CD4-positive, alpha-beta T cell treated with Interleukin-1 beta for 1 hour (primary cell): ENCODE measurements around the gene SNX13.
"Not testable (repeated sequence)": the region's sequence is repeated elsewhere in the genome, so short reads cannot be mapped to it uniquely, and the experiment has no call there.

ENCODE experiments used
- DNase-seq, 2 donors: peaks; one replicate each; pipeline ENCODE4 v3.0.0-alpha.2; 2020 to 2022

Gene SNX13

DNA sequence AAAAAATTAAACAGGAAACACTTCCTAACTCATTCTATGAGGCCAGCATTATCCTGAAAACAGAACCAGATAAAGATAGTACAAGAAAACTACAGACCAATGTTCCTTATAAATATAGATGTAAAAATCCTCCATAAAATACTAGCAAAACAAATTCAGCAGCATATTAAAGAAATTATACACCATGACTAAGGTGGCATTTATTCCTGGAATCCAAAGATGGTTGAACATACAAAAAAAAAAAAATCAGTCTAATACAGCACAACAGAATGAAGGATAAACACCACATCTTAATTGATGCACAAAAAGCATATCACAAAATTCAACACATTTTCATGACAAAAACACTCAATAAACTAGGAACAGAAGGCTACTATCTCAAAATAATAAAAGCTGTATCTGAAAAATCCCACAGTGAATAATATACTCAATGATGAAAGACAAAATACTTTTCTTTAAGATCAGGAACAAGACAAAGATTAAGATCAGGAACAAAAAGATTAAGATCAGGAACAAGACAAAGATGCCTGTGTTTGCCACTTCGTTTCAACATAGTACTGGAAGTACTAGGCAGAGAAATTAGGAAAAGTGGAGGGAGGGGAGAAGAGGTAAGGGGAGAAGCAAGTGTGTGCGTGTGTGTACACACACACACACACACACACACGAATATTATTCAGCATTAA, 95.6 kb downstream of the SNX13 start:
- no peak for DNase-seq

DNA sequence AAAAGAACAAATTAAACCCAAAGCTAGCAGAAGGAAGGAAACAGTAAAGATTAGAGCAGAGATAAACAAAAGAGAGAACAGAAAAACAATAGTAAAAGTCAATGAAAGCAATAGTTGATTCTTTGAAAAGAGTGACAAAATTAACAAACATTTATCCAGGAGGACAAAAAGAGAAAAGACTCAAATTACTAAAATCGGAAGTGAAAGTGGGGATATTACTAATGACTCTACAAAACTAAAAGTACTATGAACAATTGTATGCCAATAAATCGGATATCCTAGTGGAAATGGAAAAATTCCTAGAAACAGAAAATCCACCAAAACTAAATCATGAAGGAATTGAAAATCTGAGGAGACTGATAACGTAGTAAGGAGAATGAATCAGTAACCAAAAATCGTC, 96.3 kb downstream of the SNX13 start:
- no peak for DNase-seq

DNA sequence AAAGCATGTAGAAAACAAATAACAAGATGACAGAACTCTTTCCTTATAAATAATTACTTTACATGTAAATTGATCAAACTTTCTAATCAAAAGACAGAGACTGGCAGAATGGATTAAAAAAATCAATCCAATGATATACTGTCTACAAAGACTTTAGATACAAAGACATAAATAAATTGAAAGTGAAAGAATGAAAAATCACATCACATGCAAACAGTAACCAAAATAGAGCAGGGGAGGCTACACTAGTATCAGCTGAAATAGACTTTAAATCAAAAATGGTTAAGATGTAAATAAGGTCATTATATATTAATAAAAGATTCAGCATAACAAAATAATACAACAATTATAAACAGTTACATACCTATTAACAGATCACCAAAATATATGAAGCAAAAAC, 97.3 kb downstream of the SNX13 start:
- no peak for DNase-seq

DNA sequence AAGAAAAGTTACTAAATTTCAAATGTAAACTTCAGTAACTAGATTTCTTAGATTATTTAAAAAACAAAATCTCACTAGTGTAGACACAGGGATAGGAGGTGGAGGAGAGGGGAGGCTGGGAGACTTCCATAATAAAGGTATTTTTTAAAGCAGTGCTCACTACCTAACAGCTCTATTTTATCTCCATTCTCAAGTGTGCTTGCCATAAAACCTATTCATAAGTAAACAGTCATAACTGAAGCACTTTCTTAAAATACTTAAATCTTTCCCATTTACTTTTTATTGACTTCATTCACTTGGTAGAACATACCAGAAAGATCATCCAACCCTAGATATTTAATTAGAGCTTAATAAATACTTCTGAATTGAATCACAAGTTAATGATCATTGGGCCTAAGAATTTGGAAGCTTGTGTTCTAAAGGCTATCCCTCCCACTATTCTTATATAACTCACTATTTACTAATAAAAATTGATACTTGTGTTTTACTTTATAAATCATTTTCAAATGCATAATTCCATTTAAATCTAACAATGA, 107.4 kb downstream of the SNX13 start:
- no peak for DNase-seq

DNA sequence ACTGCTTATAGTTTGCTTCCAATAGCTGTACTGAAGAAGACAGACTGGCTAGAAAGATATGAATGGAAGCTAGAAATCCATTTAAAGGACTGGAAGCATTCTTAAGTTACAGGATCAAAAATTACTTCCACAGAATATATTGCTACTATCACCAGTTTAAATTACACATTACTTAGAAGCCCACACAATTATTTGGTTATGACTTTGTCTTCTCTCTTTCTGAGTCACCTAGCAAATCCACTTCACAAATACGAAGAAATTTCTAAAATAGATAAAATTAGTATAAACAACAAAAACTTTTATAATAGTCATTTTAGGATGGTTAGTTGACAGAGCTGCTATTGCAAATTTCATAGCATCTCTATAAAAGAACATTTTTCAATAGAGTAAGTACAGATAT, 108.1 kb downstream of the SNX13 start:
- DNase-seq, result no peak

DNA sequence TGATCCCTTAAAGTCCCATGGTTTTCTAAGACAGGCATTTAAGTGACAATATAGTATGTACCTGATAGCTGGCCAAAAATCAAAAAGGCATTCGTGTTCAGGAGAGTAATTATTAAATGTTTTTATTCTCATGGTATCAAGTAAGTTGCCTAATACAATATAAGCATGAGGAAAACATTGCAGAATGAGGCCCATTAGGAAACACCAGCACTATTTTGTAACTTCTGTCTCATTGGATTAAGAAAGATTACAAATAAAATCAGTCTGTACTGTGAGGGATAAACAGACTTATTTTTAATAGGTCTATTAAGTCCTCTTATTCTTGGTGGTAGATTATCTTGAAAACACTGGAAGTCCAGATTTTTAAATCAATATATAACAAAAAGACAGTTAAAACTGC, 110.1 kb downstream of the SNX13 start:
- DNase-seq, result no peak

DNA sequence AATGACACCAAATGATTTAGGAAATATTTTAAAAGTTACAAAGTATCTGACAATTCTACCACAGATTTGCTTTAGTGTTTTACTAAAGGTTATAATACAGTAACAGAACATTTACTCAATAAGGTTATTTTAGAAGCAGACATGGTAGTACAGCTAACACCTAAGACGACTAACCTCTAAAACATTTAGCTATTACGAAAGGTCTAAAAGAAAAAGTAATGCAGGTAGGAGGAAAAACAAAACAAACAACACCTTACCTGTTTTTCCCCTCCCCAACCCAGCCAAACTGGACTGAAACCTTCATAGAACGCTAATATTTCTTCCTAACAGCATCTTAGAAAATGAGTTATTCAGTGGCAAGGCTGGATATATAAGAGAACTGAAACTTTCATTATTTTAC, 111.3 kb downstream of the SNX13 start:
- DNase-seq, result no peak

DNA sequence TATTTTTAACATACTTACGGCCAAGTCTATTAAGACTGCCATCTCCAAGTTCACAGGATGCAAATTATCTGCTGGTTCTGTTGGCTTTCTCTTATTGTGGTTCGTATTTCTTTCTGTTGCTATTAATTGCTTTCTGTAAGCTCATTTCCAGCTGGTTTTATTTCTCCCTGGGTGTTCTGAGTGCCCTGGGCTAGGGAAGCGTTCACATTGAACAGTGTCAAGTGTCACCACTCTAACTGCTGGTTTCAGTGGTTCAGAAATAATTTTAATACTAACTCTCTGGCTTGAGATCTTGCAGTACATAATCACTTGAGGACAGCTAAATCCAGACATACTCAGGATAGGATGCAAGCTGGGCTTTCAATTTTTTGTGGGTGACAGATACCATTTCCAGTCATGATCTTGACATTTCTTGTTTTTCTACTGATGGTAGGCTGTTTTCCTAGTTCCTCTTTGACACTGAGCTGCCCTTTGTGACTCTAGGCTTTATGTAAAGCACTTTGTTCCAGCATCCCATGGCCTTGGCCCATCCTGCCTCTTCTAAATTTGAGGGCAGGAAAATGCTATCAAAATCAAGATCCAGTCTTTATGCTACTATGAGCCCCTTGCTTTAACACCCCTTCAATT, 117.6 kb downstream of the SNX13 start:
- DNase-seq, result no peak

DNA sequence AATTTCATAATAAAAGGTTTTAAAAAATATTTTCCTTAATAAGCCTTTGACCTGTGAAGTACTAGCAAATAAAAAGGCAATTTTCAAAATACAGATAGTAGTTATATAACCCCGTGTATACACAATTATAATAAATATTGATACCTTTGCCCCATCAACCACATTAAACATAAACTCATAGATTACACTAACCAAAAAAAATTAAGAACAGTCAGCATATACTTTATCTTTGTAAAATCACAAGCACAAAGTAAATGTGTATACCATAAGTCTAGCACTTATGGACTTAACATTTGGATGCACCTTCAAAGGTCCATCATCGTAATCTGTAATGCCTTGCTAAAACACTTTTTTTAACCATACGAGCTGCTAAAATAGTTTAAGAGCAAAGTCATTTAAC, 123.4 kb downstream of the SNX13 start:
- no peak for DNase-seq

DNA sequence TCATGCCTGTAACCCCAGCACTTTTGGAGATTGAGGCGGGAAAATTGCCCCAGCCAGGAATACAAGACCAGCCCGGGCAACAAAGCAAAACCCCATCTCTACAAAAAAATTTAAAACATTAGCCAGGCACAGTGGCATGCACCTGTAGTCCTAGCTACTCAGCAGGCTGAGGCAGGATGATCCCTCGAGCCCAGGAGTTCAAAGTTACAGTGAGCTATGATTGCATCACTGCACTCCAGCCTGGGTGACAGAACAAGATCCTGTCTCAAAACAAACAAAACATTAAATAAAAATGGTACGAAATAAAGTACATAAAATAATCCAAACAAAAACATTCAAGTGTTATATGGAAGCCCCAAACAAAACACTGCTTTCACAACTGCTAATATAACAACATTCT, 125.0 kb downstream of the SNX13 start:
- DNase-seq, result no peak

DNA sequence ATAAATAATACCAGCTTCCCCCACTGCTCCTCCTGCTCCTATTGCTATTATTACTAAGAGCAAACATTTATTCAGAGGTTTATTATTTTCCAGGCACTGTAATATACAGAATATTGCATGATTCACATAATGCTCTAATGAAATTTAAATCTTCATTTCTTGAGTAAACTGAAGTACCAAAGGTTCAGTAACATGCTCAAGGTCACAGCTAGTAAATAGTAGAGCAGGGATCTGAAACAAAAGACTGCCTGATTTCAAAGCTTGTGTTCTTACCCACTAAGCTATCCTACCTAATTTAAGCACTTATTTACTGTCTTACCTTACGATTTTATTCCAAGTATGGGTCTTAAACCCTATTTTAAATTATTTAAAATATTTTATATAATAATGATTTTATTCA, 126.2 kb downstream of the SNX13 start:
- DNase-seq, result no peak

DNA sequence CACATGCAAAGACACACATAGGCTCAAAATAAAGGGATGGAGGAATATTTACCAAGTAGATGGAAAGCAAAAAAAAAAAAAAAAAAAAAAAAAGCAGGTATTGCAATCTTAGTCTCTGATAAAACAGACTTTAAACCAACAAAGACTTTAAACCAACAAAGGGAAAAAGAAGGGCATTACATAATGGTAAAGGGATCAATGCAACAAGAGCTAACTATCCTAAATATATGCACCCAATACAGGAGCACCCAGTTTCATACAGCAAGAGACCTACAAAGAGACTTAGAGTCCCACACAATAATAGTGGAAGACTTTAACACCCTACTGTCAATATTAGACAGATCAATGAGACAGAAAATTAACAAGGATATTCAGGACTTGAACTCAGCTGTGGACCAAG, 131.1 kb downstream of the SNX13 start:
- DNase-seq, result not testable (repeated sequence)

DNA sequence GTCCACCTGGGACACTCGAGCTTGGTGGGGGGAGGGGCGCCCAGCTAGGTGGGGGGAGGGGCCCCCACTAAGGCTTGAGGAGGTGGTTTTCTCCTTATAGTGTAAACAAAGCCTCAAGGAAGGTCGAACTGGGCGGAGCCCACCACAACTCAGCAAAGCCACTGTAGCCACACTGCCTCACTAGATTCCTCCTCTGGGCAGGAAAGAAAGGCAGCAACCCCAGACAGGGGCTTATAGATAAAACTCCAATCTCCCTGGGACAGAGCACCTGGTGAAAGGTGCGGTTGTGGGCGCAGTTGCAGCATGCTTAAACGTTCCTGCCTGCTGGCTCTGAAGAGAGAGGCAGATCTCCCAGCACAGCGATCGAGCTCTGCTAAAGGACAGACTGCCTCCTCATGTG, 133.1 kb downstream of the SNX13 start:
- no peak for DNase-seq

DNA sequence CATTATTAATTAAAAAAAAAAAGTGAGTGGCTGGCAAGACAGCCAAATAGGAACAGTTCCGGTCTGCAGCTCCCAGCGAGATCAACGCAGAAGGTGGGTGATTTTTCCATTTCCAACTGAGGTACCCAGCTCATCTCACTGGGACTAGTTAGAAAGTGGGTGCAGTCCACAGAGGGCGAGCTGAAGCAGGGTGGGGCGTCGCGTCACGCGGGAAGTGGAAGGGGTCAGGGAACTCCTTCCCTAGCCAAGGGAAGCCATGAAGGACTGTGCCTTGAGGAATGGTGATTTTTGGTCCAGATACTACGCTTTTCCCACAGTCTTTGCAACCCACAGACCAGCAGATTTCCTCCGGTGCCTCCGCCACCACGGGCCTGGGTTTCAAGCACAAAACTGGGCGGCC, 133.7 kb downstream of the SNX13 start:
- DNase-seq, result no peak

DNA sequence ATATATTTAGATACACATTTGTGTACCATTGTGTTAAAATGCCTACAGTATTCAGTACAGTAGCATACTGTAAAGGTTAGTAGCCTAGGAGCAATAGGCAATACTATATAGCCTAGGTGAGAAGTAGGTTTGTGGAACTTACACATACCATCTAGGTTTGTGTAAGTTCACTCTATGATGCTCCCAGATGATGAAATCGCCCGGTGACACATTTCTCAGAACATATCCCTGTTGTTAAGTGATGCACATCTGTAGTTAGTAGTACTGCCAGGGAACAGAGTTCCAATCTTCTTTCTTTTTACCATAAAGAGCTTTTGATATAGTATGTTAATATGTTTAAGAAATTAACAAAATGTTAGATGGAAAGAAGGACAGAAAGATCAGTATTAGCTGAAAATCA, 138.2 kb downstream of the SNX13 start:
- no peak for DNase-seq

DNA sequence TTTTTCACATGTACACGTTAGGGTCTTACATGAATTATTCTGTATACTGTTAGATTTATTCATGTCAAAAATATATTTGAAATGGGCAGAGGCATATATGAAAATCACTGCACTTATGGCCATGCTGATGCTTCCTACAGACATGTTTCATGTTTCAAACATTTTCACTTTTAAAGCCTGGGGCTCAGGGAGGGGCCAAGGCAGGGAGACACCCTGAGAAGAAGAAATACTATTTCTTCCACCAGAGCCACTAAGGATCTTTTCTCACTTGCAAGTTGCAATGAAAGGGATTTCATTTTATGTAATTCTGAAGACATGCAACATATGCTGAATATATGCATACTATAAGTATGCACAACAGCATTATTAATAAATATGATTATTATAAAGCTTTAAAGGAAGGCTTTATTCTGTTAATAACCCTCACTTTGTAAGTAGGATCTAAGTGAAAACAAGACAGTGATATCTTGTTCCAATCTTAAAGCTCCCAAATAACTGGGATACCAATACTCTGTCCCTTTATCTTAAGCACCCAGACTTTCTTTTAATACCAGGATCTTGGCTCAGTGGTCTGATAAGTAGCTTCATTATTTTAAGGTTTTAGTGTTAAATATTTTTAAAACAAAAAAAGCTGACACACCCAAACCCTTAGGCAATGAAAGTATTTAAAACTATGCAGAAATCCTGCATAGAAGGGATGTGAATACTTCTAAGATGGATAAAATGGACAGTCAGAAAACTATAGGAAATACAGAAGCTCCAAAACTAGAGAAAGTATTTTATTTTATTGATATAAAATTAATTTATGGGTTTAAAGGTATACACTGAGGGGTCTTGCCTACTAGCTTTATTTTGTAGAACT, 148.0 kb downstream of the SNX13 start:
- no peak for DNase-seq

DNA sequence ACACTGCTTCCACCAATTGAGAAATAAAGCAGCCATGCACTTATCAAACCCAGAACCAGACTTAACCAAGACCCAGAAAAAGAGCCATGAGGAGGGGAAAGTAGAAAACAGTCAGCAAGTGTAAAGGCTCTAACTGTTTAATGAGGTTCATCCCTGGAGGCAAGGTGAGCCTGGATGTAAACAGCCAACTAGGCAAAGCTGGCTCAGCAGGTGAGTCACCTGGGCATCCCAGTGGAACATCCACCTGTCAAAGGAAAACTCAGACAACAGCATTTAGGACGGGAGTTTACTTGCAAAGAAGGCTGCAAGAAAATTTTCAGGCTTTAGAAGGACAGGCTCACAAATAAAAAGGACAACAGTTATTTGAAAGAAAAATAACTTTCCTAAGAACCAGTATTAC, 153.0 kb downstream of the SNX13 start:
- DNase-seq, result no peak

DNA sequence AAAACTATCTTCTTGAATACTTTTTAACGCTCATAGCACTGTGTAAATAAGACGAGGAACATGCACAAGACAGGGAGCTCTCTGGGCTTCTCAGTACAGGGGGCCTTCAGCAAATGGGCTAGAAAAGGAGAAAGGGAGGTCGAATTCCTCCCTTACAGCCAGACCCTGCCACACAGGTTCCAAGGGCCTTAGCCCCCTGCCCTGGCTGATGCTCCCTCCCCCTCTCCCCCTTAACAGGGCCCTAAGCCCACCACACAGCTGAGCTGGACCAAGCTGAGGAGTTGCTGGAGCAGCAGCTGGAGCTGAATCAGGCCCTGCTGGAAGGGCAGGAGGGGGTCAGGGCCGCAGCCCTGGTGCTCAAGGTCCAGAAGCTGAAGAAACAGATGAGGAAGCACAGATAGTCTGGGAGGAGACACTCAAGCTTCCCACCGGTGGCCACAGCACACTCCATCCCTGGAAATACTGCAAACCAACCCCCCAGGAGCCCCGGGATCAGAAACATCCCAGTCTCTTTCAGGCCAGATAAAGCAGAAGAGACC, 153.9 kb downstream of the SNX13 start:
- no peak for DNase-seq

DNA sequence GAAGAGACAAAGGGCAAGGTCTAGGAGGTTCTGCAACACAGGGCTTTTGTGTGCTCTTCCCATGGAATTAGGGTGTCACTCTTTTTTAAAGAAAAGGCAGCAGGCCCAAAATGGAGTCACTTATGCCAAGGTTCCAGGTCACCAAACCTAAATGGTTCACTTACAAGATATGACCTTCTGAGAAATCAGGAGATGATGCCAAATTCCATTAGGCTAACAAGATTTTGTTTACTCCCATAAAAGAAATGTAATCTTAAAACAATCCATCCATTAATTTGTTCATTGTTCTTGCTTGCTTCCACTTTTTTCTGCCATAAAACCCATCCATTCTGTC, 158.1 kb downstream of the SNX13 start:
- DNase-seq, result no peak

DNA sequence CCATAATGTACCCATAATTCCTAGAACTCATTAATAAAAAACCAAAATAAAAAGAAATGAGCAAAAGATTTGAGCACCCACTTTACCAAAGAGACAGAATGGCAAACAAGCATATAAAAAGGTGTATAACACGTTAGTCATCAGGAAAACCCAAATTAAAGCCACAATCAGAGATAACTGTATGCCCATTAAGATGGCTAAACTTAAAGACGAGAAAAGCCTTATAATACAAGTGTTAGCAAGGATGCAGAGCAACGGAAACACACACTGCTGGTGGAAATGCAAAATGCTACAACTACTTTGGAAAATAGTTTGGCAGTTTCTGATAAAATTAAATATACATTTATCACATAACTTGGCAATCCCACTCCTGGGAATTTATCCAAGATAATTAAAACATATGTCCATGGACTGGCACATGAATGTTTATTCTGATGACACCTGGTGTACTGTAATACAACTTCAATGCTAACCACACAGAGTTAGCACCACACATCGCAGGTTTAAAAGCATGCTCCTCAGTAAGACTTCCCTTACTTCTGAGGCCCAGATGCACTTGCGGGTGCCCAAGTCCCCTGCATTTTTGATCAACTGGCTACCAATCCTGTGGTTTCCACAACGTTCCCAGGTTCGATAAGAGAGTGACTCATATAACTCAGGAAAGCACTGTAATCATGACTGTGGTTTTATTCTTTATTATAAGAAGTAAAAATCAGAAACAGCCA, 158.6 kb downstream of the SNX13 start:
- DNase-seq, result no peak

DNA sequence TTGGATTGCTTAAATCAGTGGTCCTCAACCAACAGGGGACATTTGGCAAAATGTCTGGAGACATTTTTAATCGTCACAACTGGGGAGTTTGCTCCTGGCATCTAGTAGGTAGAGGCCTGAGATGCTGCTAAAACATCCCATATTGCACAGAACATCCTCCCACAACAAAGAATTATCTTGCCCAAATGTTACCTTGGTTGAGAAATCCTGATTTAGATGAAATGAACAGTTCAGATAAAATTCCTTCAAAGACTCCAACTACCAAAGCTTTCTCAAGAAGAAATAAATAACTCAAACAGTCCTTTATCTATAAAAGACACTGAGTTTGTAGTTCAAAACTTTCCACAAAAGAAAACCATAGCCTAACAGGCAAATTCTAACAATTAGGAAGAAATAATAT, 160.9 kb downstream of the SNX13 start:
- DNase-seq, result no peak

DNA sequence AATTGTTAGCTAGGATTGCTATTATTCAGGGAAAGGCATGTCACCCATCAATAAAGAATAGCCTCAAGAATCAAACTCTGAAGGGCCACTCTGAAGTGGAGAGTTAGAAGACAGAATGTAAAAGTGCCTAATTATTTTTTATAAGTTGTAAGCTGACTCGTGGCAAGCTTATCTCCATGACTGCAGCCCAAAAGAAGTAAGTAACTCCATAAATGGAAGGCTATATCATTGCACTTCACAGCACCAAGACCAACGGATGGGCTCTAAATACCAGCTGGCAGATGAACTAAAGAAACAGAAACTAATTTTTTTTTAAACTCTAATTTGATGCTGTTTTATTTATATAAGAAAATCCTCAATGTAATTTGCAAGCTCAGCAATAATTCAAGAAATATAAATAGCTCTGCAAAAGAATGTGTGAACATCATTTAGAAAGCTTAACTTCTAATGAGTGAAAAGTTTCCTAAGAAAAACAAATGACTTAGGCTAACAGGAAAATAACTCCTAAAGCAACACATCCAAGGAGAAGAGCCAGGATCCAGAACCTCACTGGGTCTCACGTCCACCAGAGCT, 165.5 kb downstream of the SNX13 start:
- no peak for DNase-seq

DNA sequence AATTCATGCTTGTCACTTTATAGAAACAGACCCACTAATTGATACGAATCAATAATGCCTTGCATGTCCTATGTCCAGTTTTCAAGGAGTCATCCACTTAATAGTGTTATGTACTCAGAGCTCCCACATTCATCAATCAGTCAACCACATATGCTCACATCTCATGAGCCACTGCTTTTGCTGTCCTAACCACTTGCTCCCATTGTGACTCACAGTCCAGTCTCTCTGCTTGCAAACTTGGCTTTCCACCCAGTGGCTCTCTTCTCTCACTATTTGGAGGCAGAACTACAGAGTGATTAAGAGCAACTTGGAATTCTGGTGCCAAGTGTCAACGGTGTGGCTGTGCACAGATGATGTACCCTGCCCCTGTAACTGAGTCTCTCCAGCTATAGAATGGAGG, 166.0 kb downstream of the SNX13 start:
- no peak for DNase-seq
